T-helper 1 cell (primary cell): ENCODE data around the gene BRD1.
"Not testable (repeated sequence)": the region's sequence is repeated elsewhere in the genome, so short reads cannot be mapped to it uniquely, and the experiment has no call there.

Source experiments
- DNase-seq, 5 donors: peaks; one replicate each; pipeline ENCODE4 v3.0.0-alpha.2; 2012 to 2020

Gene BRD1

GRCh38 chr22:49825944-49826602 lies 1.6 kb downstream of the BRD1 start:
- DNase-seq, result peak in 3 of 5 donors; percentile 41 to 61 (median 47)

GRCh38 chr22:49825436-49825835 lies 2.2 kb downstream of the BRD1 start:
- DNase-seq, result no peak

DNA sequence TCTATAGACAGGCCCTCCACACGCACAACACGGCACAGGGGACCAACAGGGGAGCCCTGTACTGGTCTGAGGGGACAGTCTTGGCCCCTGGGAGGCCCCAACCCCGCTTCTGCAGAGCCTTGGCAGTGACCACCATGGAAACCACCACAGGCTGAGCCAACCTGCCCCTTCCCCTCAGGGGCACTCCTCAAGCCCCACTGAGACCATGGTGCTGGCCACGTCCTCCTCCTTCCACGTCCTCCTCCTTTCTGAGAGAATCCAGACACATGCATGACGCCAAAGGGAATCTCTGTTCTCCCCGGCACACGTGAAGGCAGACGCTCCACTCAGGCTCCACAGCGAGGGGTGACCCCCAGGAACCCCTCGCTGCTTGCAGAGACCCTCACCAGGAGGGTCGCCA lies 2.7 kb downstream of the BRD1 start:
- no peak for DNase-seq

GRCh38 chr22:49824185-49824925 lies 3.3 kb downstream of the BRD1 start:
- DNase-seq, result no peak

GRCh38 chr22:49823289-49824045 lies 4.2 kb downstream of the BRD1 start:
- DNase-seq, result no peak

DNA sequence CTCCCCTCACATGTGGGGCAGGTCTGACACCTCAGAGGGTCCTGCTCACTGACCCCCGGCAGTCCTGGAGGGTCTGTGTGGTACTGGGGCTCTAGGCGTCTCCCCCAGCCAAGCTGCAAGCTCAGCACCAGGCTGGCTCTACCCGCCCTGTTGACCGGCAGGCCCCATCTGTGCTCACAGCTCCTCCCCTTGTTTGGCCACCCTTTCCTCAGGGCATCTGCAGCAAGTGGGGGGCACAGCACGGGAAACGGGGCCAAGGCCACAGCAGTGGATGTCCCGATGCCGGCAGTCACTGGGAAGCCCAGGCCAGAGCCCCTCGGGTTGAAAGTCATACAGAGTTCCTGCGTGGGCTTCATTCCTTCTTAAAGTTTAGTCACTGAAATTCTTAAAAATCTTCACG lies 5.9 kb downstream of the BRD1 start:
- not testable (repeated sequence) for DNase-seq

- no peak for DNase-seq
These were observed 6.7 kb downstream of the BRD1 start for GRCh38 chr22:49820984-49821383.

GRCh38 chr22:49817359-49817758 lies 10.3 kb downstream of the BRD1 start:
- DNase-seq, result no peak

- DNase-seq, result peak in 1 of 5 donors; percentile 38
These were observed 12.0 kb downstream of the BRD1 start for GRCh38 chr22:49815641-49816091.

- DNase-seq, result no peak
These were observed 12.8 kb downstream of the BRD1 start for GRCh38 chr22:49814856-49815255.

DNA sequence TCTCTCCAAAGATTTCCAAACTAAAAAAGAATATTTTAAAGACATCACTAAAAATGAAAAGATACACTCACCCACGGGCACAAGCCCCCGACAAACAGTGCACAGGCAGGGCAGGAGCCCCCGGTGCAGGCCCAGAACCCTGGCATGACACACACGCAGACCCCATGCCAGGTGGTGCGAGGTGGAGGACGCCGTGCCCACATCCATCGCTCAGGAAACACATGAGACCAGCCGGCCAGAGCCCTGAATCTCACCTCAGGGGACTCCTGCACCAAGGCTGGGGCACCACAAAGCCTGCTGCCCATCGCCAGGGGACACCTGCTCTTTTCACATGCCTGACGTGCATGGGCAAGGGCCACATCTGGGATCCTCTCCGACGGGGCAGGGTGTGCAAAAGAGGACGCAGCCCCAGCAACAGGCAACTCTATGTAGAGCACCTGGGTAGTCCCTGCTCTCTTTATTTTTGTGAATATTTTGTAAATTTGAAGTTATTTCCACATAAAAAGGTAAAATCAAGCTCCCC lies 13.4 kb downstream of the BRD1 start:
- no peak for DNase-seq

DNA sequence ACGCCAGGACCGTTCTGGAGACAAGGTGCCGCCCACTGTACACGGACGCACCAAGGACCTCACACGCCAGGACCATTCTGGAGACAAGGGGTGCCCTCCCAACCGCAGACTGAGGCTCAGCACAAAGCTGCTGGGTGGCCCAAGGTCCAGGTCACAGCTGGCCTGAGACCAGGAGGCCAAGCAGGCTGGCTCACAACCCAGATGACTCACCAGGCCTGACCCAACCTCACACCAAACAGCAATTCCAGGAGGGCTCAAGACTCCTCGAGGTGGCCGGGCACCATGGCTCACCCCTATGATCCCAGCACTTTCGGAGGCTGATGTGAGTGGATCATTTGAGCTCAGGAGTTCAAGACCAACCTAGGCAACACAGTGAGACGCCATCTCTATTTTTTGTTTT lies 14.8 kb downstream of the BRD1 start:
- DNase-seq, result no peak

- DNase-seq, result no peak
These were observed 16.5 kb downstream of the BRD1 start for GRCh38 chr22:49811020-49811791.

- DNase-seq, result no peak
These were observed 17.2 kb downstream of the BRD1 start for GRCh38 chr22:49810363-49811019.

GRCh38 chr22:49807780-49808708 lies 19.6 kb downstream of the BRD1 start:
- peak in 3 of 5 donors; percentile 31 to 75 (median 39) for DNase-seq

DNA sequence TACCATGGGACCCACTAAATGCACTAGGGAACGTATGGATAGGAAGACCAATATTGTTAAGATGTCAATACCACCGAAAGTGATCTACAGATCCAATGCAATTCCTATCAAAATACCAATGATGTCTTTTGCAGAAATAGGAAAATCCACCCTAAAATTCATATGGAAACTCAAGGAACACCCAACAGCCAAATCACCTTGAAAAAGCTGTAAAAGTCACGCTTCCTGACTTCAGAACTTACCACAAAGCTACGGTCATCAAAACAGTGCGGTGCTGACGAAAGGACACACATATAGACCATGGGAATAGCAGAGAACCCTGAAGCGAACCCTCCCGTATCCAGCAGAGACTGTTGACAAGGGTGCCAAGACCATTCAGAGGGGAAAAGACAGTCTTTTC lies 20.5 kb downstream of the BRD1 start:
- DNase-seq, result no peak

- DNase-seq, result no peak
These were observed 23.8 kb downstream of the BRD1 start for GRCh38 chr22:49803737-49804375.

DNA sequence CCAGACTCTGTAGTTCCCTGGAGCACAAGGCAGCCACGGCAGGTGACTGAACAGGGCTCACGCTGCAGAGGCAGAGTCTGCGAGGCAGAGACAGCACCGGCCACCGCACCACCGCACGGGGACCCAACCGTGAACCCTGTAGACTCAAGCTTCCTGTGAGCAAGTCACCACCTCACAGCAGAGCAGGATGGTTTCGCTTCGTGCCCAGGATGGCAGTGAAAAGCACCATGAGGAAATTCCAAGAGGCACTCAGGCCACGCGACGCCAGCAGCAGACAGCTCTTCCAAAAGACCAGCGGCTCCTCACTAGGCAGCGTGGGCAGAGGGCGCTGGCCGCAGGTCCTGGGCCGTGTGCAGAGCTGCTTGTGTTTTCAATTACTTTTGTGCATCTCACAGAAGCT lies 24.5 kb downstream of the BRD1 start:
- no peak for DNase-seq

DNA sequence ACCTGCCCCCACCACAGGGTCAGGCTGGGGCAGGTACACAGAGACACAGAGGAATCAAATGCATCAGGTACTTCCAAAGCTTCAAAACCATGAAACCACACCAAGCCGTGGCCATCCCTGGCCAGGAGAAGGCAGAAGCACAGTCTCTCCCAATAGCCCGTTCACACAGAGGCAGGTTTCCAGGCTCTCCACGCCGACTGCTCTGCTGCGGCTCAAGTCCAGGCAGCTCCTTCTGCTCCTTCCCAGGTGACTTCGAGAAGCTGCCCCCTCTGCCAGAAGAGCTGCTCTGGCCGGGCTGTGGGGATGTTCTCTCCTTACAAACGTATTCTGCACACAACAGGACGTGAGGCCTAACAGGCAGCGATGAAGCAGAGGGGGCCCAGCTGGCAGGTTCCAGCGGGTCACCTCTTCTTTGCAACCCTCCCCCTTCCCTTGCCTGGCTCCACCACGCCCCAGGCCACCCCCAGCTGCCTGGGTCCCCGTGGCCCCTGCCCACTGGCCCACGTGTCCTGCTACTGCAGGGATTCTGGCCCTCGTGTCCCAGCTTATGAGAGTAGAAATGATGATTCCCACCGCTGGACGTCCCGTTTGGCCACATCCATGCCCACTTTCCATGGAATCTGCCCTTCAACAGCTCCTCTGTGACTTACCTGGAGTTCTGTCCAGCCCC lies 26.1 kb downstream of the BRD1 start:
- DNase-seq, result no peak
